DMS79 treated with DMSO at 0.1 percent for 48 hours (cell line): ENCODE measurements around the gene GID8.

Experiments used
- DNase-seq: peaks from one replicate; lab custom pipeline; 2025; lab: John Stamatoyannopoulos, UW

Gene GID8

GRCh38 chr20:62970307-62971210, 32.6 kb downstream of the GID8 start:
- DNase-seq, result no peak

DNA sequence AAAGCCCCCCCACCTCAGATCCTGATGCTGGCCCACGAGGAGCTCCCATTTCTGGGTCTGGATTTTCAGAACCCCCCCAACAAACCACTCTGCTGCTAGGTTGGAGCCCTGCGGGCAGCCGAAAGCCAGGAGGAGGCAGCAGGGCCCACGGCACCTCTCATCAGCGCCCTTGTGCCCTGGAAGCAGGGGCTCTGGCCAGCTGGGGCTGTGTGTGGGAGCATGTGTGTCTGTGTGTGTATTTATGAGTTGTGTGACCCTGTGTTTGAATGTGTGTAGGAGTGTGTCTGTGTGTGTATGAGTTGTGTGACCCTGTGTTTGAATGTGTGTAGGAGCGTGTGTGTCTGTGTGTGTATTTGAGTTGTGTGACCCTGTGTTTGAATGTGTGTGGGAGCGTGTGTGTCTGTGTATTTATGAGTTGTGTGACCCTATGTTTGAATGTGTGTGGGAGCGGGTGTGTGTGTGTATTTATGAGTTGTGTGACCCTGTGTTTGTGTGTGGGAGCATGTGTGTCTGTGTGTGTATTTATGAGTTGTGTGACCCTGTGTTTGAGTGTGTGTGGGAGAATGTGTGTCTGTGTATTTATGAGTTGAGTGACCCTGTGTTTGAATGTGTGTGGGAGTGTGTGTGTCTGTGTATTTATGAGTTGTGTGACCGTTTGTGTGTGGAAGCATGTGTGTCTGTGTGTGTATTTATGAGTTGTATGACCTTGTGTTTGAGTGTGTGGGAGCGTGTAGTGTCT, 33.4 kb downstream of the GID8 start:
- DNase-seq, result no peak

DNA sequence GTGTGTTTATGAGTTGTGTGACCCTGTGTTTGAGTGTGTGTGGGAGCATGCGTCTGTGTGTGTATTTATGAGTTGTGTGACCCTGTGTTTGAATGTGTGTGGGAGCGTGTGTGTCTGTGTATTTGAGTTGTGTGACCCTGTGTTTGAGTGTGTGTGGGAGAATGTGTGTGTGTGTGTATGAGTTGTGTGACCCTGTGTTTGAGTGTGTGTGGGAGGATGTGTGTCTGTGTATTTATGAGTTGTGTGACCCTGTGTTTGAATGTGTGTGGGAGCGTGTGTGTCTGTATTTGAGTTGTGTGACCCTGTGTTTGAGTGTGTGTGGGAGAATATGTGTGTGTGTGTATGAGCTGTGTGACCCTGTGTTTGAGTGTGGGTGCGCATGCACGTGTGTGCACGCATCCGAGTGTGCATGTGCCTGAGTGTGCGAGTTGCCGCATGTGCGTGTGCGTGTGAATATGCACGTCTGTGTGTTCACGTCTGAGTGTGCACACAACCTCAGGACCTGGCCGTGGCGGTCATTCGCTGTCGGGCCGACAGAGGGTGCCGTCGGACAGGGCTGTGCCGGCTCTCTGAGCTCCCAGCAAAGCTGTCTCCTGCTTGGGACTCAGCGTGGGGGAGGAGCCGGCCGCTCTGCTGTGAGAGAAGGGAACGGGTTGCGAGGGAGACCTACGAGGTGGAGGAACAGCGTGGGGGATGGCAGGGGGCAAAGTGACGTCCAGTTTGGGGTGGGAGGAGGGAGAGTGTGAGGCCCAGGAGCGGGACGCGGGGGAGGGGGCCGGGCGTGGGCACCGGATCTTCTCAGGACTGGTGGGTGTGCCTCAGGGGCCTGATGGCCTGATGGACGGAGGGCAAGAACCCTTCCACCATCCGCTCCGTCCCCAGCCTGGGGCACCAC, 34.2 kb downstream of the GID8 start:
- peak; percentile 75 for DNase-seq

- no peak for DNase-seq
These were observed 35.1 kb downstream of the GID8 start for GRCh38 chr20:62972845-62973745.

DNA sequence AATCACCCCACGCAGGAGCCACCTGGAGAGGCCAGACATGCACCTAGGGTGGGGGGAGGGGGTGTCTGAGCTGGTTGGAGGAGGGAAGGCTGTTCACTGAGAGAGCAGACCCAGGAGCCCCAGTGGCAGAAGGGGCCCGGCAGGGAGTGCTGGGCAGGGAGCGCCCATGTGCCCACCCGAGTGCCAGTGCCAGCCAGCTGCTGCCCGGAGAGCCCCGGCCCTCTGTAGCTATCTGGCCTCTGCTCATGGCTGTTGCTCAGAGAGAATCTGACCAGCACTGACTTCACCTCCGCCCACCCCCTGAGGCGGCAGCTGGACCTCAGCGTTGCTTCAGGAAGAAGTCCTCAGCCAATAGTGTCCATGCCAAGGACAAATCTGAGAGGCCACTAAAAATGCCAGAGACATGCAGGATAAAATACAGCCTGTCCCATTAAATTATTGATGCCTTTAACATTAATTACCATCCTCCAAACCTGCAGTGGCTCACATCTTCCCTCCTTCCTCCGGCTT, 37.4 kb downstream of the GID8 start:
- DNase-seq, result no peak

- no peak for DNase-seq
These were observed 38.0 kb downstream of the GID8 start for GRCh38 chr20:62975812-62976508.

- DNase-seq, result no peak
These were observed 38.9 kb downstream of the GID8 start for GRCh38 chr20:62976886-62977285.

- DNase-seq, result no peak
These were observed 39.9 kb downstream of the GID8 start for GRCh38 chr20:62977613-62978560.

DNA sequence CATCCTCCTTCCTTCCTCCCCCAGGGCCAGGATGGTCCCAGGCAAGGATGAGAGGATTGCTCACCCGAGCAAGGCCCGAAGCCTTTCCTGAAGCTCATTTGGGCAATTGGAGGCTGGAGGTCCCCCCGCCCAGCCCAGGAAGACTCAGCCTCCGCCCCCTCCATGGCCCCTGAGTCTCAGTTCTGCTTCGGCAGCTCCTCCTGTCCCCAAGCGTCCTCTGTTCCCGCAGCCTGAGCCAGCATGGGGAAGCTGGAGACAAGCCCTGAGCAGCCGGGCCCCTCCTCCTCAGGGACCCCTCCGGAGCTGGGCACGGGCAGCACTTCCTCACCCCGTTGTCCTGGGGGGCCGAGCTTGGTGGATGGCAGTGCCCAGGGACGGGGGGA, 40.6 kb downstream of the GID8 start:
- DNase-seq, result no peak

DNA sequence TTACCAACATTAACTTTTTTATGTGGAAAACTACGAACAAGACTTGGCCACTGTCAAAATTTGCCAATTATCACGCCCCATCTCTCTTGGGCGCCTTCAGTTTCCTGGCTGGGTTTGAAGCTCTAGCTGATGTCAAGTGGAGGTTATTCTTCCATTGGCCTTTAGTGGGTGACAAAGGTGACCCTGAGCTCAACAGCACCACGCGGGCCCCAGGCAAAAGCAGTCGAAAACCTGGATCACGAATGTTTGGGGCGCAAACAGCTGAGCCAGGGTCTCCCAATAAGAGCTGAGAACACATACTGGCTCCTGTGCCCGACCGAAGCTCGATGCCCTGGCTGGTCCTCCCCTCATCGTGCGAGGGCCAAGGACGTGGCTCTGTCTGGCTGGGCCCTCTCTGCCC, 41.4 kb downstream of the GID8 start:
- DNase-seq, result no peak

- DNase-seq, result peak; percentile 49
These were observed 42.0 kb downstream of the GID8 start for GRCh38 chr20:62979876-62980373.

DNA sequence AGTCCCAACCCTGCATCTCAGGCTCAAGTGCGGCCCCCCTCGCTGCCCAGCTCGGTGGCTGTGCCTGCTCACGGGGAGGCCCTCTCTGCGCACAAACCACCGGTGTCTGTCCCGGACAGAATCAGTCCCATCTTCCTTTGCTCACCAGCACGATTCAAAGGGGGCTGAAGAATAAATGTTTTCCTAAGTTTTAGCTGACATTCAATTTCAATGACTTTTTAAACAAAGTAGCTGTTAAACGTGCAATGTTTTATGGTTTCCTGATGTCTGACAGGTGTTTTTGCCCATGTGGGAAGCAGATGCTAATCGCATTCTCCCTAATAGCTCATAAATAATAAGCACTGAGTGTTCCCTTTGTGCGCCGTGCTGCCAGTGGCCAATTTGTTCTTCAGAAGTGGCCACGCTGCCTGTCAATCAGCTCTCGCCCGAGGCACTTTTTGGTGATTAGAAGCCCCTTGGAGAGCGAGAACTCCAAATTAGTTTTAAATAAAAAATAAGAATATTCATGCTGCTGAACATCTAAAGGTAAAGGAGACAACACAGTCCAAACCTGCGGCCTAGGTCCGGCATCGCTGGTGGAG, 42.5 kb downstream of the GID8 start:
- peak; percentile 64 for DNase-seq

- DNase-seq, result peak; percentile 84
These were observed 43.0 kb downstream of the GID8 start for GRCh38 chr20:62980970-62981369.

GRCh38 chr20:62982124-62983075, 44.5 kb downstream of the GID8 start:
- no peak for DNase-seq

DNA sequence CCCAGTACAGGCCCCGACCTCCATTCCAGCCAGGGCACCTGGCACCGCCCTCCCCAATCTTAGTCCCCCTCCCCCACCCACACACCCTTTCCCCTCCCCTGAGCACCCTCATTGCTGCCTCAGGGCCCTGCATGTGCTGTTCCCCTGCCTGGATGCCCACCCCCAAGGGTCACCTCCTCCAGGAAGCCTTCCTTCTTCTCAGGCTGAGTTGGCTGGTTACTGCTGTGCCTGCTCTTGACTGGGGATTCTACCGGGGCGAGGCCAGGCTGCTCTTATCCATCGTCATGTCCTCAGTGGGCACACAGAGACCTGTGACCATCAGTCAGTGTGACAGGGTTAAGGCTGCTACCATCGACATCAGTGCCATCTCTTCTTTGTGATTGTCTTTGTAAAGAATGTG, 45.3 kb downstream of the GID8 start:
- DNase-seq, result no peak

DNA sequence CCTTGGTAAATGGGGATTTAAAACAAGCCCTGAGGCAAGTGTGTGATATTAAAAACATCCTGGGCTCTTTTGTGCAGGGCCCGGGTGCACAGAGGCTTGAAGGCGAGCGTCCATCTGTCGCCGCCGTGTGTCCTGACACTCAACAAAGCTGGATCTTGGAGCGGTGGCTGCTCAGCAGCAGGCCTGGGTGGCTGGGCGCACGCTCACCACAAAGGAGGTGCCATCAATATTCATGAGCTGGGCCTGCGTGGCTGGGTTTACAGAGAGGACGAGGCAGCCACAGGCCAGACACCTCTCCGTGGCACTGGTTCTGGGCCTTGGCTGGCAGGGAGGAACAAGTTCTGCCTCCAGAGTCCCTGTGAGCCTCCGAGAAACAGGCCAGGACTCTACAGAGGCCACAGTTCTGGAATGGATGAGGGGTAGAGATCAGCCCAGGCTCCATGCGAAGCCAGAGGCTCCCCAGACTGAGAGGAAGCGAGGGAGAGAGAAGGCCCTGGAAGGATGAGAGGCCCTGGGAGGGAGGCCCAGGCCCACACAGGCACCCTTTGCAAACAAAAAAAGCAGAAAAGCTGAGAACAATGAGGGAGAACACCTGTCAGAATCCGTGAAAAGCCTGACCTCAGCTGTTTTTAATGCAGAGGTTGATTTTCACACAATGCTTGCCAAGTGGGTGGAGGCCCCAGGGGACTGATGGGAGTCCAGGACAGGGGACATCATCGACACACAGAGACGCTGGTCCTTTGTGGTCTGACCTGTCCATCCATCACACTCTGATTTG, 46.9 kb downstream of the GID8 start:
- peak; percentile 46 for DNase-seq

DNA sequence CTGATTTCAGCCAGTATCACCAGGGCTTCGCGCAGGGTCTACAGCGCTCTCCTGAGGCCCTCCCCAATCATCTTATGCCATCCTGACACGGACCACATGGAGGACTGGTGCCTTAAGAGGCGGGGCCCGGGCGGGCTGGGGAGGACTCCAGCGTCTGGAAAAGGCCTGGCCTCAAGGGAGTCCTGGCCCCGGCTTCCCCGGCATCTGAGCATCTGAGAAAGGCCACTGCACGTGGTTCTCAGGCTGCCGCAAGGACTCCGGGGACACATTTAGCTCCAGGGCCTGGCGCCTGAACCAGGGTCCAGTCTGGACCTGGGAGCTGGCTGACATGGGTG, 47.5 kb downstream of the GID8 start:
- no peak for DNase-seq
